Measurements from ENCODE around the gene PDE7B.

- TF ChIP-seq CTCF (IDR thresholded peaks at IDR 0.05) (no peak), POLR2A (IDR thresholded peaks at IDR 0.05) (no peak), POLR2AphosphoS5 (IDR thresholded peaks at IDR 0.05) (no peak), EP300 (IDR thresholded peaks at IDR 0.05) (no peak)
These were observed 381.2 kb downstream of the PDE7B start for GRCh38 chr6:136232701-136233100.
